Fibroblast of the conjunctiva (primary cell): ENCODE results near the gene DDX46.
"Not testable (repeated sequence)": the region's sequence is repeated elsewhere in the genome, so short reads cannot be mapped to it uniquely, and the experiment has no call there.

Source experiments
- DNase-seq: peaks from one replicate; pipeline ENCODE4 v3.0.0-alpha.2; 2010; ENCODE audit warnings: low read depth

The DDX46 gene

DNA sequence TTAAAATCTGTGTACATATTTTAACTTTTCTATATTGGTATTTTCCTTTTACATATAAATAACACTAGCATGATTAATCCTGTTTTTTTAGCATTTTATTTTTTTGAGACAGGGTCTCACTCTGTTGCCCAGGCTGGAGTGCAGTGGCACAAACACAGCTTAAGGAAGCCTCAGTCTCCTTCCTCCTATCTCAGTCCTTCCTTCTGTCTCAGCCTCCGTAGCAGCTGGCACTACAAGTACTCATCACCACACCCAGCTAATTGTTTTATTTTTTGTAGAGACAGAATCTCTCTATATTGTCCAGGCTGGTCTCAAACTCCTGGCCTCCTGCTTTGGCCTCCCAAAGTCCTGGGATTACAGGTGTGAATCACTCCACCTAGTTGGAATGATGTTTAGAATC is 85.7 kb downstream of the DDX46 start:
- DNase-seq, result no peak

DNA sequence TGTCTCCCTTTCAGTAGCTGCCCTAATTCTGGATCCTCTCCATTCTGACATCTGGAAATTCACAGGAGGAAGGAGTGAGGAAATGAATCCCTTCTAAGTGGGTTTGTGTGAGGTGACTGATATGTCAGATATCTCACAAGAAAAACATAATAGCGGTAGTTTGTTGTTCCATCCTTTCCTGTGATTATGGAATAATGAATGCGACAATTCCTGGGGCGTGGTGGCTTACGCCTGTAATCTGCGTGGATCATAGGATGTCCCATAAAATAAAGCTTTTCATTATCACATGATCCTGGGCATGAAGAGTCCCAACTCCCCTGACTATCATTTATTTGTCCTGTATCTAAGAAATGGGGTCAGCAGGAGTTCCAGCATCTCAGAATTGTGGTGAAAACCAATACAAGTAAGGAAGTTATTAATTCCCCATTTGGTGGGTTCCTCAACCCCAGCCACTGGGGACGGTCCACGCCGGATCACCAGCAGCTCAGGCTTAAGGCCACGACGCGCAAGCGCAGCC is 86.8 kb downstream of the DDX46 start:
- no peak for DNase-seq

DNA sequence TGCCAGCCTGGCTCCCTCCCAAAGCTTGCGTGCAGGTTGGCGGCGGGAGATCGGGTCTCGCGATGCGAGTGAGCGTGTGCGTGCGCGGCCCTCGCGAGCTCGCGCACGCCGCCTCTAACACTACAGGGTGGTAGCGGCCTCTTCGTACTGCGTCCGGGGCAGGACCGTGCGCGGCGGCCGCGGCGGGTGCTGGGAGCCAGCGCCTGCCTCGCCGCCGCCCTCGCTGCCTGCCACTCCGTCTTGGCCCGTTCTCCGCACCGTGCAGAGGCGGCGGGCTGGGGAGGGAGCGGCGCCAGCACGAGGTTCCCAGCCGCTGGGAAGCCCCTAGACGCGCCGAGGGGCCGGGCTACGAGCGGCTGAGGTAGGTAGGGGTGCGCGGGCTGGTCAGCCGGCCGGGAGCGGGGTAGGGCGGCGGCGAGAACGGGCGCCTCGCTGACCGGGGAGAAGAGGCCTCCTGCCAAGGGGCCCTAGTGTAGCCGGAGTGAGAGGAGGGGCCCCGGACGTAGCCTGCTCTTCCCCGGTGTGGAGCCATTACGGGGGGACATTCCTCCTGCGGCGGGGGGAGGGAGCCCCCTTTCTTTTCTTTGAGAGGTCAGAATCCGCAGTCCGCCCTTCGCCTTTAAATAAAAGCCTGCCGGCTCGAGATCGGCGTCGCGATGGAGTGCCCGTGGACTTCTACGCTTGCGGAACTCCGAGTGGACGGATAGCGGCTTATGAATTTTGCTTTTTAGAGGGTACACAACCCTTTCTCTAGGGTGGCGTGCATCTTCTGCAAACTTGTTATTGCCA is 87.5 kb downstream of the DDX46 start, which contains the start of gene C5orf24:
Gene C5orf24 (plus strand): TSS at position 117 of the 789 bp plus-strand sequence. CDS start 8,933 bp downstream, outside the sequence.
- DNase-seq, result peak; percentile 94

DNA sequence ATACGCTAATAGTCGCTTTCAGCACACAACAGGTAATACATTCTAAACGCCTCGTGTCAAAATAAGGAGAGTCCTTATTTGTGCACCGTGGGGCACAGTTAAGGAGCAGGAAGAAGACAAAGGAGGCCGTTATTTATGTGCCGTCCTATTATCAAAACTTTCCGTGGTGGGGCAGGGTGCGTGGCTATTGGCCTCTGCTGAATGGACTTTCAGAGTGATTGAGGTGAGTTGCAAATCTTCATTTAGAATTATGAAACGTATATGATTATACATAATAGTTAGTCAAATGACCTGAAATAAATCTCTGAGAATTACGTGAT is 88.0 kb downstream of the DDX46 start:
- DNase-seq, result no peak

DNA sequence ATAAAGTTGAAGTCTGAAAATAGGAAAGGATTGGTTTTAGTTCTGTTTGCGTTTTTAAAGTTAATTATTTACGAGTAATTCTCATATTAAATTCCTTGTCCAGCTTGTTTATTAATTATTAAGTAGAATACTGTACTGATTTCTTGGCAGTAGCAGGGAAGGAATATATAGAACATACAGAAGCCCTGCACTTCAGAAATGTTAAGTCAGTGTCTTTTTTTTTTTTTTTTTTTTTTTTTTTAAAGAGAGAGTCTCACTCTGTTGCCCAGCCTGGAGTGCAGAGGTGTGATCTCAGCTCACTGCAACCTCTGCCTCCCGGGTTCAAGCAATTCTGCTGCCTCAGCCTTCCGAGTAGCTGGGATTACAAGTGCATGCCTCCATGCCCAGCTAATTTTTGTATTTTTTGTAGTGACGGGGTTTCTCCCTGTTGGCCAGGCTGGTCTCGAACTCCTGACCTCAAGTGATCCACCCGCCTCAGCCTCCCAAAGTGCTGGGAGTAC is 90.9 kb downstream of the DDX46 start:
- DNase-seq, result not testable (repeated sequence)

DNA sequence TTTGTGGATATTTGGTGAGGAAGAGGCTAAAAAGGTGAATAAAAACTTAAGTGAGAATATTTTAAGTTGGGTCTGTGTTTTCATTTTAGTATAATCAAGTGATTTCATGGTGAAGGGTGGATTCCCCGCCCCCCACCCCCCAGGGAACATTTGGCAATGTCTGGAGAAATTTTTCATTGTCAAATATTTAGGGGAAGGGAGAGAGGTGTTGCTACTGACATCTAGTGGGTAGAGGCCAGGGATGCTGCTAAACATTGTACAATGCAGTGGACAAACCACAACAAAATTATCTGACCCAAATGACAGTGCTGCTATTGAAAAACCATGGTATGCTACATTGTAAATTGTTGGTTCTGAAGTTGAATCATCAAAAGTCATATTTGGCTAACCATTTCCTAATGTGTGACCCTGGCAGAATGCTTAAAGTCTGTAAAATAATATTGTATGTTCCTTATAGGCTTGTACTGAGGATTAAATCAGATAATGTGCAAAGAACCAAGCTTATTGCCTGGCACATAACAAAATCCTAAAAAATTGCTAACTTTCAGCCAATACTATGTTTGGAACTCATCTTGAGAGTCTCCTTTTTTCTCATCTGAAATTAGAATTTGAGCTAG is 92.8 kb downstream of the DDX46 start:
- DNase-seq, result no peak

DNA sequence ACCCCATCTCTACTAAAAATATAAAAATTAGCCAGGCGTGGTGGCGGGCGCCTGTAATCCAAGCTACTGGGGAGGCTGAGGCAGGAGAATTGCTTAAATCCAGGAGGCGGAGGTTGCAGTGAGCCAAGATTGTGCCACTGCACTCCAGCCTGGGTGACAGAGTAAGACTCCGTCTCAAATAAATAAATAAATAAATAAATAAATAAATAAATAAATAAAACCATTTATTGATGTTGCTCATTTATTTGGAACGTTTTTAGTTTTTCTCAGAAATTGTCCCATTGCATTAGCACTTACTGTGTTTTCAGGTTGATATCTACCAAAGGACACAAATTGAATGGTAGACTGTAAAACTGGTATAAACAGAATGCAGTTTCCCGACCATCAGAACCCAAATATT is 97.9 kb downstream of the DDX46 start:
- DNase-seq, result not testable (repeated sequence)

DNA sequence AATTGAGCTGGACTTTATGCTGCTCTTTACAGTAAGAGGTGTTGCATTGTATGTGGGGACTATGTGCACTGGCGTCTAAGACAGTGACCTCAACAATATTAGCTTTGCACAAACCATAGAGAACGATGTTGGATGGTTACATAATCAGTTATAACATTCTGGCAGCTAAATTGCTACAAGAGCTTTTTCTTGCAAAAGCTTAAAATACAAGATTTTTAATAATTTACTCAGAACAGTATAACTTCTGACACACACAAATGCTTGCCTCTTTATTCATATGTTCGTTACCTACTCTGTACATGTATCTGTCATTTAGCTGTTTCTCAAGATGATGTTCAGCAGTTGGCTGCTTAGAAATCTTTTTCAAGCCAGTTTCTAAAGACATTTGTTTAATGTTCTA is 98.8 kb downstream of the DDX46 start:
- DNase-seq, result no peak

DNA sequence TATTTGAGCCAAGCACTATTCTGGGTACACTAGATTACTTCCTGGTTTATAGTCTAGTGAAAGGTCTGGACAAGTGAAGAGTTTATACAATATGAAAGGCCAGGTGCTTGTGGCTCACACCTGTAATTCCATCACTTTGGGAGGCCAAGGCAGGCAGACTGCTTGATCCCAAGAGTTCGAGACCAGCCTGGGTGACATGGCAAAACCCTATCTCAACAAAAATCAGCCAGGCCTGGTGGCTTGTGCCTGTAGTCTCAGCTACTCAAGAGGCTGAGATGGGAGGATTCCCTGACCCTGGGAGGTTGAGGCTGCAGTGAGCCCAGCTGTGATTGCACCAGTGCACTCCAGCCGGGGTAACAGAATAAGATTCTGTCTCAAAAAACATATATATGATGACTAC is 106.1 kb downstream of the DDX46 start:
- DNase-seq, result no peak

DNA sequence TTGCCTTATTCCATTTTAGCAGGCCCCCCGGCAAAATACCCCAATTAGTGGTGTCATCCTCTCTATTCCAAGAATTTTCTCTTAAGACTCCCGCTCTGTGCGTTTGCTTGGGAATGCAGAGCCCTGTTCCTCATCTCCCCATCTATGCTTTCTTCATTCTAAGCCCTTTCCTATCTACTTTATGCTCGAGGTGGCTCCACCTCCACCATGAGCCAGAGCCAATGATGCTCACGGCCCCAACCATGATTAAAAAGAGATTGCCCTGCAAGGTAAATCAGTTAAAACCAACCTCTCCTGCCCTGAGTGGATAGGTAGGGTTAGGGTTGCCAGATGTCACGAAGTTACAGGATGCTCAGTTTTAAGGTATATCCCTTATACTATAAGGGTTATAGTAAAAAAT is 114.9 kb downstream of the DDX46 start:
- DNase-seq, result no peak

DNA sequence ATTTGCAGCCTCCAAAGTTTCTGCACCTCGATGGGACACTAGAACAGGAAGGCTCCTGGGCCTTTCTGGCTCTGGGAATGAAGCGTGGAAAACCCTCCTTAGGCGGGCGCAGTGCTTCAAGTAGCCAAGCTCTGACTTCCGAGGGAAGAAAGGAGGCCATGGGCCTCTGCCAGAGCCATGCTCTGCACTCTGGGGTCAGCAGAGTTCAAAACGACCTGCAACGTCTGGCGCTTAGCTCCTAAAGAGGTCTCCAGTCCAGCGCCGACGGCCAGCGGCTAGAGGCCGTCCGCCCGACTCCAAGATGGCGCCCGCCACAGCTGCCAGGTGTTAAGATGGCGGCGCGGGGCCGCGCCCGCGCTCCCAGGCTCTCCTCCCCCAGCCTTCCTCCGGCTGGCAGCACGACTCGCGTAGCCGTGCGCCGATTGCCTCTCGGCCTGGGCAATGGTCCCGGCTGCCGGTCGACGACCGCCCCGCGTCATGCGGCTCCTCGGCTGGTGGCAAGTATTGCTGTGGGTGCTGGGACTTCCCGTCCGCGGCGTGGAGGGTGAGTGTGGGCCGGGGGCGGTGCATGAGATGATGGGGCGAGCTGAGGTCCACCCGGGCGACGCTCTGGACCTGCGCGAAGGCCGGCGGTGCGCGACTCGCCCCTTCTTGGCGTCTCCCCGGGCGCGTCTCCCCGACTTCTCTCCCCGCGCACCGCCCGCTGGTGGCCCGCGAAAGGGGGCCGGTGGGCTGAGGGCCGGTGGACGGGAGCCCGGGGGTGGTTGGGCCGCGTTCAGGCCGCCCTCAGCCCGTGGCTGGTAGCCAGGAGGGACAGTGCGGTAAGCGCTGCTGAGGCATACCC is 115.6 kb downstream of the DDX46 start, which contains the start of gene TXNDC15:
Gene TXNDC15 (plus strand): TSS at position 385 of the 844 bp plus-strand sequence. CDS start 57 bp downstream, at position 442.
- DNase-seq, result peak; percentile 75

DNA sequence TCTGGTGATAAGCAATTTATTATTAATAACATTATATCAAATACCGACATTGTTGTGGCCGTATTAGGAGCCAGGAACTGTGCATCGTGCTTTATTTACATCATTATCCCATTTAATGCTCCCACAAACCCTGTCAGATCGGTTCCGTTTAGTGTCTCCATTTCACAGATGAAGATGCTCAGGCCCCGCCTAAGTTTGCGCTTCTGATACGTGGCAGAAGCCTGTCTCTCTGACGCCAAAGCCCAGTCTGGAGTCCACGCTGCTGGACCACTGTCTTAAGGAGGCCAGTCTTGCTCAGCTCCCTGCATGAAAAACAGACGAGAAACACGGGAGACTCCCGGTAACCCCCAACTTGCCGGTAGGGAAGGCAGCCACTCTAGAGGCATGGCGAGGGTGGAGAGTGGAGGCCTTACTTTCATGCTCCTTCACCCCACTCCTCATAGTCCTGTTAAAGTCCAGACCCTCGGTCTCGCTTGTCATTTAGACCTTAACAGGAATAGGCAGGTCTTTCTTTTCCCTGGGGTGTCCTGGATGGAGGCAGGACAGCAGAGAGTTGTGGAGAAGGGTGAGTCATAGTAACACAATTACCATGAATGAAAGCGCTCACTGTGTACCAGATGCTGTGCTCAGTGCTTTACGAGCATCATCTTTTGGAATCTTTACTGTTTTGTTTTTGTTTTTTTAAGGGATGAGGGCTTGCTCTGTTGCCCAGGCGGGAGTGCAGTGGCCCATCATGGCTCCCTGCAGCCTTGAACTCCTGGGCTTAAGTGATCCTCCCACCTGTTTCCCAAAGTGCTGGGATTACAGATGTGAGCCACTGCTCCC is 116.5 kb downstream of the DDX46 start:
- peak; percentile 87 for DNase-seq

DNA sequence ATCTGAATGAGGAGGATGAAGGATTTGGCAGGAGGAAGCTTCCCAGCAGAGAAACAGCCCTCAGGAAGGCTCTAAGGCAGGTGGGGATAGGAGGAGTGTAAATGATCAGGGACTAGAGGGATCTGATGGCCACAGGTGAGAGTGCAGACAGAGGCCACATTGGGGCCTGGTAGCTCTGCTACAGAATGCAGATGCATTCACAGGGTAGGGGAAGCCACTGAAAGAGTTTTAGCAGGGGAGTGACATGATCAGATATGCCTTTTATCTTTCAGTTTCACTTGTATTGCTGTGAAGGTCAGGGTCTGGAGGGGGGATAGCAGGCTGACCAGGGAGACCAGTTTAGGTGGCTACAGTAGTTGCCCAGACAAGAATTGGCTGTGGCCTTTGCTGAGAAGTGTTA is 118.6 kb downstream of the DDX46 start:
- DNase-seq, result no peak

DNA sequence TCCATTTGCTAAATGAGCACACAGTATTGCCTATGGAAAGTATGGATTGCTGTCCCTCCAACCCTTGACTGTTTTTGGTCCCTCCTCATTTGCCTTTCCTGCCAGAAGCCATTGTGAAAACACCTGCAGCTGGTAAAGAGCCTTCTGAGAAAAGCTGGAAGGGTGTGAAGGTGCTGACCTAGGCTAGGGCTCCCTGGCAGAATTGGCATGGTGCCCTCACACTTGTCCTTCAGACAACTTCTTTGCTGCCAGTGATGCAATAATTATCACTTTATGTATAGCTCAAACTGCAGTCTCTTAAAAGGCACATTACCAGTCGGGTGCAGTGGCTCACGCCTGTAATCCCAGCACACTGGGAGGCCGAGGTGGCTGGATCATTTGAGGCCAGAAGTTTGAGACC is 119.8 kb downstream of the DDX46 start:
- no peak for DNase-seq

DNA sequence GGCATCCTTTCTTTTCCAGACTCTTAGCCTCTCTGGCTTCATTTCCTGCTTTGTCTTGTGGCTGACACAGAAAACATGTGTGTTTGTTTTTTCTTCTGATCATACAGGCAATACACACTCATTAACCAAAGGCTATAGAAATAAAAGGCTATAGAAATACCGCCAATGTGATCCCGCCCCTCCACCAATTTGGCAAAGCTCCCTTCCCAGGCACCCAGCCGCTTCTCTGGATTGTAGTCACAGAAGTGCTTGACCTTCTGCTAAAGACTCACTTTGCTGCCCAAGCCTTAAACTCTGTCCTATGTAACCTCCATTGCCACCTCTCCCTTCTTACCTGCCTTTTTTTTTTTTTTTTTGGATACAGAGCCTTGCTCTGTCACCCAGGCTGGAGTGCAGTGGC is 120.9 kb downstream of the DDX46 start:
- no peak for DNase-seq
